Stimulated activated CD8-positive, alpha-beta memory T cell treated with anti-CD3 and anti-CD28 coated beads, Interleukin-7, amount 100 ng/mL, for 48 hours (primary cell): ENCODE results near the gene RBL1.
"Not testable (repeated sequence)": the region's sequence is repeated elsewhere in the genome, so short reads cannot be mapped to it uniquely, and the experiment has no call there.

Source experiments
- DNase-seq, 2 donors: peaks; one replicate each; pipeline ENCODE4 v3.0.0-alpha.2; 2020; ENCODE audit warnings: low read depth in 1 of 2; ENCODE audit errors: extremely low read depth in 1 of 2

RBL1 gene

GRCh38 chr20:37075932-37076685 lies 19.7 kb downstream of the RBL1 start:
- no peak for DNase-seq

- no peak for DNase-seq
These were observed 23.3 kb downstream of the RBL1 start for GRCh38 chr20:37072293-37073196.

GRCh38 chr20:37071481-37071911 lies 24.3 kb downstream of the RBL1 start:
- DNase-seq, result peak in 1 of 2 donors; percentile 13

- not testable (repeated sequence) for DNase-seq
These were observed 26.2 kb downstream of the RBL1 start for GRCh38 chr20:37069563-37069962.

GRCh38 chr20:37066168-37066567 lies 29.6 kb downstream of the RBL1 start:
- no peak for DNase-seq

GRCh38 chr20:37055276-37055675 lies 40.5 kb downstream of the RBL1 start:
- no peak for DNase-seq

- DNase-seq, result no peak
These were observed 42.4 kb downstream of the RBL1 start for GRCh38 chr20:37053230-37053950.

GRCh38 chr20:37042986-37043972 lies 52.5 kb downstream of the RBL1 start:
- DNase-seq, result peak in 1 of 2 donors; percentile 17

GRCh38 chr20:37039366-37039765 lies 56.4 kb downstream of the RBL1 start:
- DNase-seq, result not testable (repeated sequence)

- DNase-seq, result no peak
These were observed 63.7 kb downstream of the RBL1 start for GRCh38 chr20:37032077-37032476.

- DNase-seq, result no peak
These were observed 75.2 kb downstream of the RBL1 start for GRCh38 chr20:37020636-37021035.

GRCh38 chr20:37012631-37013030 lies 83.2 kb downstream of the RBL1 start:
- DNase-seq, result not testable (repeated sequence)

GRCh38 chr20:37011858-37012257 lies 83.9 kb downstream of the RBL1 start:
- DNase-seq, result not testable (repeated sequence)

GRCh38 chr20:37011147-37011546 lies 84.7 kb downstream of the RBL1 start:
- DNase-seq, result no peak

- DNase-seq, result no peak
These were observed 87.7 kb downstream of the RBL1 start for GRCh38 chr20:37007898-37008649.

- DNase-seq, result not testable (repeated sequence)
These were observed 90.5 kb downstream of the RBL1 start for GRCh38 chr20:37005062-37005942.

GRCh38 chr20:37001634-37002033 lies 94.2 kb downstream of the RBL1 start:
- not testable (repeated sequence) for DNase-seq

GRCh38 chr20:37000171-37000570 lies 95.6 kb downstream of the RBL1 start:
- not testable (repeated sequence) for DNase-seq
